ENCODE measurements around the gene HMOX1.
"Not testable (repeated sequence)": the region's sequence is repeated elsewhere in the genome, so short reads cannot be mapped to it uniquely, and the experiment has no call there.

Gene HMOX1

DNA sequence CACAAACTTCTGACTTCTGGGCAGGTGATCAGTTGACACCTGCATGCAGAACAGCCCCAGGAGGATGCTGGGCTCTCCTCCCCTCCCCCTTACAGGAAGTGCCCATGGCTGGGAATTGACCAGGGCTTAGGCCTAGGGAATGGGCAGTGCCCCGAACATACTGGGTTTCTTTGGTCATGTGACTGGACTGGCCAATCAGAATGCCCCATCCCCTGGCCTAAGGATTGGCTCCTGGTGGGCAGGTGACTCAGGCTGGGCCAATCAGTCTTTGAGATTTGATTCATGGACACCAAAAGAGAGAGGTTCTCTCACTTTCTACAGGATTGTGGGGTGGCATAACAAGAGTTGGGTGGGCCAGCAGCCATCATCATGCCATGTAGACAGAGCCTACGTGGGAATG, 56.2 kb downstream of the HMOX1 start:
- no peak for DNase-seq

GRCh38 chr22:35438673-35439364, 57.9 kb downstream of the HMOX1 start:
- not testable (repeated sequence) for DNase-seq

DNA sequence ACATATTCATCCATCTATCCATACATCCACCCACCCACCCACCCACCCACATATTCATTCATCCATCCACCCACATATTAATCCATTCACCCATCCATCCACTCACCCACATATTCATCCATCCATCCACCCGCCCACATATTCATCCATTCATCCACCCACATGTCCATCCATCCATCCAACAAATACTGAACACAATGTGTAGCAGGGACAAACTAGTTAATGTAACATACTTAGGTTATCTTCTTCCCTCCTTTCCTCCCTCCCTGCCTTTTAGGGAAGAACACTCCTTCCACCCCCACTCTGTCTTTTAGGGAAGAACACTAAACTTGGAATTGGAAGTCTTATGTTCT, 58.4 kb downstream of the HMOX1 start:
- DNase-seq = no peak

DNA sequence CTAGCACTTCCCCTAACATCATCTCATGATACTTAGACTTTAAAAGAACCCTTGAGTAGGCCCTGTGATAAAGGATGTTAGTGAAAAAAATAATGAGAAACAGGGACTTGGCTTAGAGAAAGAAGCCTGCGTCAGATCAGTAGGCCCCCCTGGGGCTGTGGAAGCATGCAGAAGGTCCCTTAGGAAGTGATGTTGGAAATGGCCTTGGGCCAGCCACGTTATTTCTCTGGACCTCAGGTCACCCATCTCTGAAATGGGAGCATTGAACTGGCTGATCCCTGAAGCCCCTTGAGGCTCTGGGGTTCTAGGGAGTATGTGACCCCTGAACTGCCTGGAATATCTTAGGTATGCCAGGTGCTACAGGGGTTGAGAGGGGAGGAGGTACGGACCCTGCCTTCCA, 59.2 kb downstream of the HMOX1 start:
- DNase-seq = no peak

- DNase-seq = no peak
These were observed 60.7 kb downstream of the HMOX1 start for GRCh38 chr22:35441489-35442100.

- DNase-seq = no peak
These were observed 61.6 kb downstream of the HMOX1 start for GRCh38 chr22:35442471-35442870.

DNA sequence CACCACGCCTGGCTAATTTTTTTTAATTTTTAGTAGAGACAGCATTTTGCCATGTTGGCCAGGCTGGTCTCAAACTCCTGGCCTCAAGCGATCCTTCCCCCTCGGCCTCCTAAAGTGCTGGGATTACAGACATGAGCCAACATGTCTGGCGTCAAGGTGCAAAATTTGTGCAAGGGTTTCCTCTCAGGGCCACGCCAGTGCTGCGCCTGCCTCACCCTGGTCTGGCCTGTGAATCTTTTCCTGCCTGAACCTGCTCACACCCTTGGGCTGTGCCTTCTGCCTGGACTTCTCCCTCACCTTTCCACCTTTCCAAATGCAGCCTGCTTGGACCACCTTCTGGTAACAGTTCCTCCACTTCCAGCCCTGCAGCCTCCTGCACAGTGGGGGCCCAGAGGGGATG, 62.4 kb downstream of the HMOX1 start:
- no peak for DNase-seq
